Effector memory CD4-positive, alpha-beta T cell (primary cell): ENCODE measurements around the gene NDUFS2.
A peak's percentile ranks its signal among the peaks of the same experiment; 100 is the strongest.

ENCODE experiments used
- DNase-seq, 3 donors: peaks; one replicate each; pipeline ENCODE4 v3.0.0-alpha.2; 2020
- H3K27ac ChIP-seq: 2 replicates; pipeline ENCODE4 v1.7.0; 2013; ENCODE audit warnings: mild to moderate bottlenecking, low read length, moderate library complexity; ENCODE audit not compliant: insufficient read depth, poor library complexity, severe bottlenecking
- H3K27me3 ChIP-seq: replicated peaks from 2 replicates; pipeline ENCODE4 v1.7.0; 2013; ENCODE audit warnings: mild to moderate bottlenecking, low read length; ENCODE audit not compliant: insufficient read depth, control insufficient read depth, poor library complexity, severe bottlenecking
- H3K36me3 ChIP-seq: 2 replicates; pipeline ENCODE4 v1.7.0; 2013; ENCODE audit warnings: mild to moderate bottlenecking, low read length, moderate library complexity; ENCODE audit not compliant: control insufficient read depth, insufficient read depth
- H3K4me1 ChIP-seq: 2 replicates; pipeline ENCODE4 v1.7.0; 2013; ENCODE audit warnings: low read length, mild to moderate bottlenecking; ENCODE audit not compliant: control insufficient read depth, insufficient read depth, poor library complexity, severe bottlenecking
- H3K4me3 ChIP-seq: 2 replicates; pipeline ENCODE4 v1.7.0; 2013; ENCODE audit warnings: low read length, low read depth, mild to moderate bottlenecking; ENCODE audit not compliant: insufficient read depth, poor library complexity, severe bottlenecking
- H3K9me3 ChIP-seq: 2 replicates; pipeline ENCODE4 v1.7.0; 2013; ENCODE audit warnings: mild to moderate bottlenecking, low read length, moderate library complexity; ENCODE audit not compliant: control insufficient read depth

The NDUFS2 gene

DNA sequence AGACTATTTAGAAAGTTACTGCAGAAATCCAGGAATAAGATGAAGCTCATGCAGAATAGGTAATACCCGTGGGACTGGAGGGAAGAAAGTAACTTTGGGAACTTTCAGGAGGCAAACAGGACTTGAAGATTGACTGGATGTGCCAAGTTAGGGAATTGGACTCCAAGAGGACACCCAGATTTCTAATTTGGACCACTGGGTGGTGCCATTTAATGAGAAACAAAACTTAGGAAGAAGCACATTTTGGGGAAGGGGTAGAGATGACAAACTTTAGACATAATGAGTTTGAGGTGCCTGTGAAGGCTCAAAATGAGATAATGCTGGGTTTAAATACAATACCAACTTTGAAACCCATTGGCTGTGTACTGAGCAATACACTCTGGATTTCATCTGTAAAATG is 21.5 kb upstream of the NDUFS2 start:
- H3K36me3 ChIP-seq: peaks cover 2% of the 10 kb centered on the region
- H3K27ac ChIP-seq: no peak overlapping the region
- no peak for DNase-seq
- peaks cover 61% of the 10 kb centered on the region for H3K4me1 ChIP-seq
- no peak overlapping the region for H3K4me3 ChIP-seq
- H3K9me3 ChIP-seq: no peaks in the 10 kb centered on the region
- H3K27me3 ChIP-seq: no peaks in the 10 kb centered on the region

DNA sequence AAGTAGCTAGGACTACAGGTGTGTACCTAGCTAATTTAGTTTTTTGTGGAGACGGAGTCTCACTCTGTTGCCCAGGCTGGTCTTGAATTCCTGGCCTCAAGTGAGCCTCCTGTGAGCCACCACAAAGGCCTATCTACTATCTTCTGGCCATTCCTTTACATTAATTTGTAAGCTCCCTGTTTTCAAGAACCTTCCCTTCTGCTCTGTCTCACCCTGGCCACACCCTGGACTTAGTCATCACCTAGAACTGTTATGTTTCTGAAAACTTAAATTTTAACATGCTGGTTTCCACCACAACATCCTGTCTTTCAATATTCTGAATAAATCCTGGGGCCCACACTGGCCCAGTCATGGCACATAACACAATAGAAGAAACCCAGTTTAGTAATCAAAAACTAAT is 20.0 kb upstream of the NDUFS2 start:
- DNase-seq: peak in 1 of 3 donors; percentile 37
- H3K4me3 ChIP-seq: no peak overlapping the region
- peak overlapping the region; percentile 70 for H3K27ac ChIP-seq
- no peaks in the 10 kb centered on the region for H3K27me3 ChIP-seq
- H3K4me1 ChIP-seq: peaks cover 66% of the 10 kb centered on the region
- no peaks in the 10 kb centered on the region for H3K36me3 ChIP-seq
- no peaks in the 10 kb centered on the region for H3K9me3 ChIP-seq

DNA sequence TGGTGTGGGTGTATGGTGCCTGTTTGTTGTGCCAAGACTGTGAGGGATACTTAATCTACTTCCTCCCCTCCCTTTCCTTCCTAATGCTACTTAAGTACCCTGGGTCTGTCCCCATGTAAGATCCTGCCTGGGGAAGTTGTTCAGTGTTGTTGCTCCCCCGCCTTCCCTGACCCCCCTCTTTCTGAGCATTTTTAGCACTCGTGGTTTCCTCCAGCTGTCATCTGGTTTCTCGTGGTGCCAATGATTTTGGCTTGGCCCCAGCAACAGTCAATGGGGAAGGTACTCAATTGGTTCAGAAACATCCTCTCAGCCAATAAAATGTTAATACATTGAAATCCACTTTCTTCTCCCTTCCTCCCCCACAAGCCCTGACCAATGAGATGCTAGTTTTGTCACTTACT is 16.9 kb upstream of the NDUFS2 start:
- H3K27me3 ChIP-seq: no peaks in the 10 kb centered on the region
- peak; percentile 64 to 70 (median 70) for DNase-seq
- peak overlapping the region; percentile 50 for H3K27ac ChIP-seq
- H3K36me3 ChIP-seq: no peaks in the 10 kb centered on the region
- H3K9me3 ChIP-seq: no peaks in the 10 kb centered on the region
- H3K4me1 ChIP-seq: peaks cover 79% of the 10 kb centered on the region
- H3K4me3 ChIP-seq: no peak overlapping the region

DNA sequence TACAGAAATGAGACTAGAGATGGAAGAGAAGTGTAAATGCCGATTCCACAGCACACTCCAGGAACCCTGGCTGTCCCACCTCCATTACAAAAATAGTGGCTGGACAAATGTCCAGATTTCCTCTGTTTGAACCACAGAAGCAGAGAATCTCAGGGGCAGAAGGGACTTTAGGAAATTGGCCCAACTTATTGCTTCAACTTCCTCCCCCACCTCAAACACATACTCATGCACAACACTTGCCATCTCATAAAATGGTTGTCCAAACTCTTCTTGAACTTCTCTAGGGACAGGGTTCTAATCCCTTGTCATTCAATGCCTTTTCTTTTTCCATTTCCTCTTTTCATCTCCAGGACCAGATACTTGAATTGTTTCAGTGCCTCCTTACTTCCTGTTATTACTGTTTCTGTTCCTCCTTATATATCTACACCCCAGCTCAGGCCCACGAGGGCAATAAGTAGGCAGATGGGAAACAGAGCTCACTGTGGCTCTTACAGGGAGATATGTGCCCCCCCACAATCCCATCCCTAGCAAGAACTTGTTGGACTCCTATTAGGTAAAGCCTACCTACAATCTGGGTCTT is 16.3 kb upstream of the NDUFS2 start:
- no peaks in the 10 kb centered on the region for H3K9me3 ChIP-seq
- no peaks in the 10 kb centered on the region for H3K27me3 ChIP-seq
- peak overlapping the region; percentile 50 for H3K27ac ChIP-seq
- H3K4me1 ChIP-seq: peaks cover 77% of the 10 kb centered on the region
- no peak for DNase-seq
- H3K4me3 ChIP-seq: no peak overlapping the region
- no peaks in the 10 kb centered on the region for H3K36me3 ChIP-seq

DNA sequence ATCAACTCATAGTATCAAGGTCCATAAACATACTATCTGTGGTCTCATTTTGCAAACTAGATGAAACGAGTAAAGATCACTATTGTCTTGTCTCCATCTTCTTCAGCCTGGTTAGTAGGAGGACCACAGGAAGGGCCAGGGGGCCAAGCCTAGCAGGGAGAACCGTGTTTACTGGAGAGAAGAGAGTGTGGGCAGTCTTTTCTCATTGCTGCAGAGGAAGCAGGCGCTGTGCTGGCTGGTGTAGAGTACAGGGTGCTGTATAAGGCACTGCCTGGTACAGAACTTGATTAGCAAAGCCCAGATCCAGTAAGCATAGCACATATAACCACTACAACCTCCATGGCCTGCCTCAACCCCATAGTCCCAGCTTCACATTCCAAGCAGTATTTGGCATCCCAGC is 14.9 kb upstream of the NDUFS2 start:
- Histone ChIP-seq H3K27ac (peak overlapping the region; percentile 50), H3K4me1 (peaks cover 63% of the 10 kb centered on the region)

DNA sequence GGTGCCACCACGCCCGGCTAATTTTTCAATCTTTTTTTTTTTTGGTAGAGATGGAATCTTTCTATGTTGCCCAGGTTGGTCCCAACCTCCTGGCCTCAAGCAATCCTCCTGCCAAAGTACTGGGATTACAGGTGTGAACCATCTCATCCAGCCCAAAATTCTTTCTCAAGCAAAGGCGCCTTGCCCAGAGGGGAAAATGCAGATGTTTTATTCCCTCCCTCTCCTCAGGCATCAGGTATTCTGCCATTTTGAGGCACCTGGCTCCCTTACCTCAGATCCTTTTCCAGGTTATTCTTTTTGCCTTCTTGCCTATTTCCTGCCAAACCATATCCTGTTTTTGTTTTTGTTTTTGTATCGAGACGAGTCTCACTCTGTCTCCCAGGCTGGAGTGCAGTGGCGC is 13.8 kb upstream of the NDUFS2 start:
- DNase-seq: no peak
- no peaks in the 10 kb centered on the region for H3K36me3 ChIP-seq
- H3K27ac ChIP-seq: peak overlapping the region; percentile 36
- H3K4me3 ChIP-seq: no peak overlapping the region
- no peaks in the 10 kb centered on the region for H3K27me3 ChIP-seq
- peaks cover 56% of the 10 kb centered on the region for H3K4me1 ChIP-seq
- no peaks in the 10 kb centered on the region for H3K9me3 ChIP-seq

More for the DNA sequence above, 14.9 kb upstream of the NDUFS2 start:
- no peak for DNase-seq
- no peaks in the 10 kb centered on the region for H3K36me3 ChIP-seq
- H3K27me3 ChIP-seq: no peaks in the 10 kb centered on the region
- no peak overlapping the region for H3K4me3 ChIP-seq
- no peaks in the 10 kb centered on the region for H3K9me3 ChIP-seq

DNA sequence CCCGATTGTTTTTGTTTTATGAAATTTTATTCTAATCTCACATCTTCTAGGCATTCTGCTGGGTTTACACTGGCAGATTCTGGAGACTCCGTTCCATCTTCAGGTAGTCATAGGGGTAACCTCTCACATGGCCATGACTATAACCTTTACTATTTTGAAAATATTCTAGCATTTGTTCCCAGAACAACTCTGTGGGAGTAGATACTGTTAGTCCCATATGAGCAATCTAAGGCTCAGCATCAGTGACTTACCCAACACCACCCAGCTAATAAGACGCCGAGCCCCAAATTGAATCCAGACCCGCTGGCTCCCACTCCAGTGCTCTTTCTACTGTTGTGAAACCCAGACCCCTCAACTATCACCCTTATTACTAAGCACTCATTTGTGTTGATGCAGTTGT is 13.1 kb upstream of the NDUFS2 start:
- no peak overlapping the region for H3K27ac ChIP-seq
- no peaks in the 10 kb centered on the region for H3K27me3 ChIP-seq
- H3K9me3 ChIP-seq: no peaks in the 10 kb centered on the region
- H3K36me3 ChIP-seq: no peaks in the 10 kb centered on the region
- DNase-seq: no peak
- no peak overlapping the region for H3K4me3 ChIP-seq
- H3K4me1 ChIP-seq: peaks cover 50% of the 10 kb centered on the region

DNA sequence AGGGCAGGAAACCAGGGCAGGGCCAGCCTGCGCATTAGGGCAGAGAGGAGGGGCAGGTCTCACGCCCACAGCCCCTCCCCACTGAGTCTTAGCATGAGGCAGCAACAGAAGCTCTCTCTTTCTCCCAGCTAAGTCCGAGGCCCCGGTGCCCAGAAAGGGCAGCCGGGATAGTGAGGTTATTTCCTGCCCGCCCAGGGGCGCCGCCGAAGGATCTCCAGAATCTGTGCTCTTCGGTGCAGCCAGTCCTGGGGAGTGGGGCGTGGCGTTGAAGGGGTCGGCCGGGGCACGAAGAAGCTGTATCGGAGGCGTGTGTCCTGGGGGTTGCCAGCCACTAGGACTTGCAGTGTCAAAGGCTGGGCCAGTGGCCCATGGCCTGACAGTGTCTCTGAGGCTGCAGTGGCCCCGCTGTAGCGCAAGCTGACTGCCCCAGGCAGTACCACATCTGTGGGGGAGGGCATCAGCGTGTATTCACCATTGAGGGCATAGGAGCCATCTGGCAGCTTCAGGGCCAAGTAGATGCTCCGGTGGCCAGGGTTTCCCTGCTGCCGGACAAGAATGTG is 11.1 kb upstream of the NDUFS2 start:
- H3K4me3 ChIP-seq: no peak overlapping the region
- DNase-seq: no peak
- no peaks in the 10 kb centered on the region for H3K36me3 ChIP-seq
- H3K27ac ChIP-seq: no peak overlapping the region
- no peaks in the 10 kb centered on the region for H3K9me3 ChIP-seq
- H3K4me1 ChIP-seq: peaks cover 33% of the 10 kb centered on the region
- H3K27me3 ChIP-seq: no peaks in the 10 kb centered on the region

DNA sequence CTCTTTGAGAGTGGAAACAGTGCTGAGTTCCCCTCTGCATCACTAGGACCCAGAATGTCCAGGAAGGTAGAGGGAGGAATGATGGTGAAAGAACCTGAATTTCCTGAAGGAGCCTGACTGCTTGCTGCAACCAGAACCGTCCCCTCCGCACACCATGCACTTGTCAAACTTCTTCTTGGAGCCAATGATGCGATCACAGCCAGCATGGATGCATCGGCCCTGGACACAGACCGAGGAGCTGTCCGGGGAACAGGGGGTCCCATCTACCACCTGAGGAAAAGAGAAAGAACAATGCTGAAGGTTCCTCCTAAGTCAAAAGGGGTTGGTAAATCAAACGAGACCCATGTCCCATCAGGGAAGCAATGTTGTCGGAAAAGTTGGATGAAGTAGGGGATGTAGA is 10.2 kb upstream of the NDUFS2 start:
- Histone ChIP-seq H3K4me3 (no peak overlapping the region), H3K27ac (no peak overlapping the region), H3K27me3 (no peaks in the 10 kb centered on the region), H3K9me3 (no peaks in the 10 kb centered on the region), H3K36me3 (no peaks in the 10 kb centered on the region), H3K4me1 (peaks cover 24% of the 10 kb centered on the region)
- DNase-seq: no peak

DNA sequence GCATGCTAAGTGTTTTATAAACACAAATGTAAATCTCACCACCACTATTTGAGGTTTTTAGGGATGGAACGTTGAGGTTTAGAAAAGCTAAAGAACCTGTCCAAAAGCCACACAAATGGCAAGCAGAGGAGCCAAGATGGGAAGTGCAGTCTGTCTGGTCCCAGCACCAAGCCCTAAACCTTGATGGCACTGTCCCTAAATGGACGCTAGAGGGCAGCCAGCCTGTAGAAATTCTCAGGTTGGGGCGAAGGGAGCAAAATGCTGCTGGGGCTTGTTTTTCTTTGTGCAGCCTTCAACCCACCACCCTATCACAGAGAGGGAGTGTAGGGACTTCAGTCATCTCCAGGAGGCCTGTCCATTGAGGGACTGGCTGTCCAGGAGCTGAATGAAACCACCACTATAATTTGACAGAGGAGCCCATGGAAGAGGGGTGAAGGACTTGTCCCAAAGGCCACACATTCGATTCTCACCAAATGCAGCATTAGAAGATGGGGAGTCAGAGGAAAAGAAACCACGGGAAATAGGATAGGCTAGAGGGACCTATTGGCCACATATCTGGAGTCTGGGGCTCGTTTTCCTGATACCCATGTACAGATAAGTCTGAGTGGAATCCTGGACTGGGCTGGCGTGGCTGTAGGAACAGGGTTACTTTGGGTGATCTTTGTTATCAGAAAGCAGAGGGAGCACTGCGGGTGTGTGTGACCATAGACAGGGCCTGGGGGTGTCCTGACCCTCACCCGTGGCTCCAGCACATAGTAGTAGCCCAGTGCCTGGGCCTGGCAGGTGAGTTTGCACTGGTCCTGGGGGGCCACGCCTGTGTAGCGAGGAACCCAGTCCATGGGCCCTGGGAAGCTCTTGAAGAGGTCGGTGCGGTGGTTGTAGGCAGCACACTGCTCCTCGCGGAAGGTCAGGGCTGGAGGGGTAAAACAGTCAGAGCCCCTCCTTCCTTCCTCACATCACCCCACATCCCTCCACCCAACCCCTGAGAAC is 9.4 kb upstream of the NDUFS2 start:
- H3K27me3 ChIP-seq: no peaks in the 10 kb centered on the region
- no peak overlapping the region for H3K27ac ChIP-seq
- peaks cover 16% of the 10 kb centered on the region for H3K4me1 ChIP-seq
- H3K9me3 ChIP-seq: no peaks in the 10 kb centered on the region
- no peak overlapping the region for H3K4me3 ChIP-seq
- peak; percentile 38 to 60 (median 42) for DNase-seq
- no peaks in the 10 kb centered on the region for H3K36me3 ChIP-seq
